Measurements from ENCODE around the gene PARD3B. TPM values are rescaled to one million over a fixed set of nuclear protein-coding genes. Genes with fewer than 3 reads are reported as not detected.

Gene PARD3B
- total RNA-seq, 4 donors from 2014 or later, result 27.8 to 39.3 (median 33.7) TPM

GRCh38 chr2:205245652-205246051, 700.4 kb downstream of the PARD3B start:
- peak; percentile 91 for ATAC-seq (ENCODE audit: low FRiP score)
- TF ChIP-seq CTCF (IDR thresholded peaks at IDR 0.05), result no peak

DNA sequence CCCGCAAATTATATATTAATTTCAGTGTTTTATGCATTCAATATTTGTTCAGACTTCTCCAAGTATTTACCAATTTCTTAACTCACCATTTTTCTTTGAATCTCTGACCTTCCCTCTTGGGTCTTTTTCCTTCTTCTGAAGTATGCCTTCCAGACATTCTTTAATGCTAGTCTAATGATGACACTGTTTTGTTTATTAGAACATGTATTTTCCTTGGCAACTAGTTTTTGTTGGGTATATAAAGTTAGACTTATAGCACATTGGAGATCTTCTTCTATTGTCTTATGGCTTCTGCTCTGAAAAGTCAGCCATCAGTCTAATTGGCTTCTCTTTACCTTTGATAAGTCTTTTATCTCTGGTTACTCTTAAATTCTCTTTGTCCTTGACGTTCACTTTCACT, 713.8 kb downstream of the PARD3B start:
- TF ChIP-seq CTCF (IDR thresholded peaks at IDR 0.05), result no peak
- DNase-seq (ENCODE audit: low spot score), result no peak

More at GRCh38 chr2:205245652-205246051, 700.4 kb downstream of the PARD3B start:
- DNase-seq (ENCODE audit: low spot score), result no peak

GRCh38 chr2:205261516-205262020, 716.3 kb downstream of the PARD3B start:
- no peak for TF ChIP-seq CTCF (IDR thresholded peaks at IDR 0.05)
- DNase-seq (ENCODE audit: low spot score) (no peak), ATAC-seq (ENCODE audit: low FRiP score) (no peak)

More for the DNA sequence above, 713.8 kb downstream of the PARD3B start:
- no peak for ATAC-seq (ENCODE audit: low FRiP score)

GRCh38 chr2:205267323-205267722, 722.0 kb downstream of the PARD3B start:
- DNase-seq (ENCODE audit: low spot score), result no peak
- no peak for TF ChIP-seq CTCF (IDR thresholded peaks at IDR 0.05)
- ATAC-seq (ENCODE audit: low FRiP score), result no peak

- ATAC-seq (ENCODE audit: low FRiP score), result no peak
- DNase-seq (ENCODE audit: low spot score), result no peak
- TF ChIP-seq CTCF (IDR thresholded peaks at IDR 0.05), result no peak
Measured at GRCh38 chr2:205270689-205271088, 725.4 kb downstream of the PARD3B start.

GRCh38 chr2:205273148-205273547, 727.9 kb downstream of the PARD3B start:
- ATAC-seq (ENCODE audit: low FRiP score) (no peak), DNase-seq (ENCODE audit: low spot score) (no peak)
- no peak for TF ChIP-seq CTCF (IDR thresholded peaks at IDR 0.05)

GRCh38 chr2:205273627-205274026, 728.4 kb downstream of the PARD3B start:
- TF ChIP-seq CTCF (IDR thresholded peaks at IDR 0.05), result no peak
- no peak for ATAC-seq (ENCODE audit: low FRiP score)
- no peak for DNase-seq (ENCODE audit: low spot score)

All from omental fat pad (tissue), 4 donors.